Omental fat pad (tissue), 4 donors: Measurements from ENCODE around the gene NOD1. TPM values are rescaled to one million over a fixed set of nuclear protein-coding genes. Genes with fewer than 3 reads are reported as not detected.

ENCODE experiments used
- ATAC-seq: fragments of 150-250 bp; one replicate; pipeline ENCODE4 v1.9.1; 2016; ENCODE audit warnings: mild to moderate bottlenecking, moderate library complexity; ENCODE audit not compliant: low FRiP score
- DNase-seq: peaks from one replicate; pipeline ENCODE4 v3.0.0-alpha.2; 2019; ENCODE audit warnings: low spot score
- total RNA-seq, 4 donors: library from RNA; depleted of rRNA; stranded (reverse); fragments of >200 nt; gene quantifications; one replicate each; pipeline ENCODE4 v1.1.0, GENCODE V29; 2016
- TF ChIP-seq, protein P1 (sequence below), 3 donors: fragments of 450-650 bp; IDR thresholded peaks; one replicate each; pipeline ENCODE4 v1.5.1; 2016 to 2017; ENCODE audit warnings: antibody characterized with exemption in 3 of 3, mild to moderate bottlenecking in 3 of 3, moderate library complexity in 2 of 3

The NOD1 gene
- total RNA-seq, 4 donors from 2014 or later = 18.8 to 48.7 (median 33.3) TPM

DNA sequence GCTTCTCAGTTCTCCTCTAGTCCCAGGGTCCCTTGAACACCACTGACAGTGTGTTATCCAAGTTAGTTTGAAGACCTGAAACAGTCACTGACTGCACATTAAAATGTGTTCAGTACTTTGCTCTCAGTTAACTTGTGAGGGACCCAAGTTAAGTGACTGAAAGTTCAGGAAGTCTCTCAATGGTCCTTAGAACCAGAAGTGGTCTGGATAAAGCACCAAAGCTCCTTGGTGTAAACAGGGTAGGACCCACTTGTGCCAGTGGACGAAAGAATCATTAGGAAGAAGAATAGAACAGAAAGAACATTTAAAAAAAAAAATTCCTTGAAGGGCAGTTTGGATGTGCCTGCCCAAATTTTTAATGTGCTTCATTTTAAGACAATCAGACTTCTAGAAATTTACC, 45.1 kb downstream of the NOD1 start:
- TF ChIP-seq, protein P1, sequence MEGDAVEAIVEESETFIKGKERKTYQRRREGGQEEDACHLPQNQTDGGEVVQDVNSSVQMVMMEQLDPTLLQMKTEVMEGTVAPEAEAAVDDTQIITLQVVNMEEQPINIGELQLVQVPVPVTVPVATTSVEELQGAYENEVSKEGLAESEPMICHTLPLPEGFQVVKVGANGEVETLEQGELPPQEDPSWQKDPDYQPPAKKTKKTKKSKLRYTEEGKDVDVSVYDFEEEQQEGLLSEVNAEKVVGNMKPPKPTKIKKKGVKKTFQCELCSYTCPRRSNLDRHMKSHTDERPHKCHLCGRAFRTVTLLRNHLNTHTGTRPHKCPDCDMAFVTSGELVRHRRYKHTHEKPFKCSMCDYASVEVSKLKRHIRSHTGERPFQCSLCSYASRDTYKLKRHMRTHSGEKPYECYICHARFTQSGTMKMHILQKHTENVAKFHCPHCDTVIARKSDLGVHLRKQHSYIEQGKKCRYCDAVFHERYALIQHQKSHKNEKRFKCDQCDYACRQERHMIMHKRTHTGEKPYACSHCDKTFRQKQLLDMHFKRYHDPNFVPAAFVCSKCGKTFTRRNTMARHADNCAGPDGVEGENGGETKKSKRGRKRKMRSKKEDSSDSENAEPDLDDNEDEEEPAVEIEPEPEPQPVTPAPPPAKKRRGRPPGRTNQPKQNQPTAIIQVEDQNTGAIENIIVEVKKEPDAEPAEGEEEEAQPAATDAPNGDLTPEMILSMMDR (IDR thresholded peaks at IDR 0.05) = no peak
- ATAC-seq = no peak
- DNase-seq = no peak

DNA sequence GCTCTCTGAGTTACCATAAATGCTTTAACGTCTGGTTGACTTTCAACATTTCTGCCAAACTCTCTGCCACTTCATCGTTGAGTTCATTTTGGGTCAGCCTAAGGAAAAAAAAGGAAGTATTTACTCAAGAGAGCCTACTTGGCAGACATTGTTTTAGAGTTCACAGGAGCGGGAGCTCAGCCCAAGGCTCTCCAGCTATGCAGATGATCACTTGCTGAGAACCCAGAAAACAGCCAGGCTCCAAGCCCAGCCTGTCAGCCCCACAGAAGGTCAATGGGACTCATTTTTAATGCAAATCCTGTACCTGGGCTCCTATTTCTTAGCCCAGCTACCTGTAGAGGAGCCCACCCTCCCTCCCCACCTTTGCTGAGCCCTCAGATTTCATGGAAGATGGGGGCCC, 45.5 kb downstream of the NOD1 start:
- peak; percentile 89 for ATAC-seq
- DNase-seq = no peak
- TF ChIP-seq, protein P1 (IDR thresholded peaks at IDR 0.05) = no peak

DNA sequence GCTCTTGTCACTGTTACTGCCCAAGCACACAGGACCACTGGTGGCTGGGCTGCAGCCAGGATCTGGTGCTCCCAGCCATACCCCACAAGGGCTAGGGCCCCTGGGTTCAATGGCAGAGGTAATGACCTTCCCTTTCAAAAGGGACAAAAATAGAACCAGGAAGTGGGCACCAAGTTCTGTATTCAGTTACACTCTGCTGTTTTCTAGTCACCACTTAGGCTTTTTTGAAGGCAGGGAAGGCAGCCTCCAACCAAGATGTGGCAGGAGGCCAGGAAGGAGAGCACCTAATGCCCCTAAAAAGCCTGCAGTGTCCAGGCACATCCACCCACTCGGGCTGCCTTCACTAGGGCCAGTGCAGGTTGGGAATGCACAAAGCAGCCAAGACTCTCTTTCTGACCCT, 47.8 kb downstream of the NOD1 start:
- TF ChIP-seq, protein P1 (IDR thresholded peaks at IDR 0.05) = no peak
- DNase-seq = no peak
- no peak for ATAC-seq

DNA sequence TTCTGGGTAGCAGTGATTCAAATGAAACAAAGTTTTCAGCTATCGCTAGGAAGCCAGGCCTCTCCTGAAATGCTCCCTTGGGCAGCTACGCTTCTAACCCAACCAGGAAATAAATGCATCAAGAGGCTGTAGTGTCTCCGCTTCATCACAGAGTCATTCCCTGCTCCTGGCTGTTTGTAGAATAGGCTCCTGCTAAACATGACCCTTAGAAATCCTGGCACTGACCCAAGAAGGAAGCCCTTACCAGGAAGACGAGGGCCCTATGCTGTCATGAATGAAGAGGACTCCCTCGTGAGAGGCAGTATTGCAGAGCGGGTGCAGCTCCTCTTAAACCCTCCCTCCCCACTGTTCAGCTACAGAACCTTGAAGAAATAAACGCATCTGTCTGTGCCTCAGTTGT, 48.3 kb downstream of the NOD1 start:
- TF ChIP-seq, protein P1 (IDR thresholded peaks at IDR 0.05) = no peak
- DNase-seq (no peak), ATAC-seq (no peak)

DNA sequence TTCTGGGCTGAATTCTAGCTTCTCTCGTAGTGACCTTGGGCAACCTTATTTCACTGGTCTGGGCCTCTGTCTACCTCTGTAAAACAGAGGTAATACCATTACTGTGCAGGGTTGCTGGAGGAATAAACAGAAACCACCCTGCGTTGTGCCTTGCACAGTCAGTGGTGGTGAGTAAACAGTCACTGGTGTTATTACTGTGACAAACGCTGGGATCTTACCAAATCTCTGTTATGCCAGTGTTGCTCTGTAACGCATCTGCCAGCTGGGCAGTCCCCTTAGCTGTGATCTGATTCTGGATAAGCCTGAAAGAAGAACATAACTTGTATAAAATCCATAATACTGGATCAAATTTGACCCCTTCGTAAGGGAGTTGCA, 49.4 kb downstream of the NOD1 start:
- no peak for DNase-seq

DNA sequence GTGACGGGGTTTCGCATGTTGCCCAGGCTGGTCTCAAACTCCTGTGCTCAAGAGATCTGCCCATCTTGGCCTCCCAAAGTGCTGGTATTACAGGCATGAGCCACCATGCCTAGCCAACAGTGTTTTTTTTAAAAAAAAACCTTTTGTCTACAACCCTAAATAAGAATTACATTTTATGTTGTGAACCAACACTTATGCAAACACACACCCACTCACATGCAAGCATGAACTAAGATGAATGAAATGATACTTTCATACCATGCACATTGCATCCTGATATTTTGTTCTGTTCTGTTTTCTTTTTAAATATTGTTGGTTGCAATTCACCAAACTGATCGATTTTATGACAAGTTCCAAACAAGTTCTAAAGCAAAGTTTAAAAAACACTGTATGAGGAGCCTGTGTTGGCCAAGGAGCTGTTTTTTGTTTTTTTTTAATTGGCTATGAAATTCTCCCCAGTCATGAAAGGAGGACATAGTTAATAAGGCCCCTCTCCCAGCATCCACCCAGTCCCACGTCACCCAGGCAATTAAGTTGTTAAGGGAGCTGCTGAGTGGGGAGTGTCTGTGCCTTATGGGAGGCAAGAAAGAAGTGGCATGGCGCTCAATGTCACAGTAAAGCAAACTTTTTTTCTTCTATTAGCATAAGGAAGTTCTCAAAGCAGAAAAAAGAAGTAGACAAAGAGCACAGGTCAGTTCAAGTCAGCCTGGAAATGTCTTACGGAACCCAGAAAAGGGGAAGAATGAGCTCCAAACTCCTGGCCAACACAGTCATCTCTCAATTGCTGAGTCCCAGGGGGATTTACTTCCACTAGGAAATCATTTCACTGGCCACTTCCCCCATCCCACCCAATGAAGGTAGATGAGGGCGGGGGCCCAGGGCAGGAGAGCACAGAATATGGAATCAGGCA, 50.1 kb downstream of the NOD1 start:
- ATAC-seq = no peak
- DNase-seq = no peak

More for the DNA sequence above, 49.4 kb downstream of the NOD1 start:
- no peak for ATAC-seq
- TF ChIP-seq, protein P1 (IDR thresholded peaks at IDR 0.05) = no peak

More for the DNA sequence above, 50.1 kb downstream of the NOD1 start:
- TF ChIP-seq, protein P1 (IDR thresholded peaks at IDR 0.05) = no peak
